SIG-M5 (cell line): ENCODE results near the gene CFHR1.
"Not testable (repeated sequence)": the region's sequence is repeated elsewhere in the genome, so short reads cannot be mapped to it uniquely, and the experiment has no call there.

Experiments
- DNase-seq: peaks from one replicate; lab custom pipeline; 2025; lab: John Stamatoyannopoulos, UW

The CFHR1 gene

DNA sequence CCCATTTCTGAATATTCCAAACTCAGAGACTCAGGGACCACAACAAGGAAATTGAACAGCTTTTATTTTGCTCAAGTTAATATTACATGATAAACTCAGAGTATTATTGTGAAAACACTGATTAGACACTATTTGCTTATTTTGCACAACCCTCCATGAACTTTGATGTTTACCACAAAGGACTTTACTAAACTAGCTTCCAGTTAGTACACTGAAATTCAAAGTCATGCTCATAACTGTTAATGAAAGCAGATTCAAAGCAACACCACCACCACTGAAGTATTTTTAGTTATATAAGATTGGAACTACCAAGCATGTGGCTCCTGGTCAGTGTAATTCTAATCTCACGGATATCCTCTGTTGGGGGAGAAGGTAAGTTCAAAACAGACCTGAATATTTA, at the start of gene CFHR1:
Gene CFHR1 (plus strand): TSS at position 201 of the 400 bp plus-strand sequence. CDS start 114 bp downstream, at position 315.
- DNase-seq: not testable (repeated sequence)

DNA sequence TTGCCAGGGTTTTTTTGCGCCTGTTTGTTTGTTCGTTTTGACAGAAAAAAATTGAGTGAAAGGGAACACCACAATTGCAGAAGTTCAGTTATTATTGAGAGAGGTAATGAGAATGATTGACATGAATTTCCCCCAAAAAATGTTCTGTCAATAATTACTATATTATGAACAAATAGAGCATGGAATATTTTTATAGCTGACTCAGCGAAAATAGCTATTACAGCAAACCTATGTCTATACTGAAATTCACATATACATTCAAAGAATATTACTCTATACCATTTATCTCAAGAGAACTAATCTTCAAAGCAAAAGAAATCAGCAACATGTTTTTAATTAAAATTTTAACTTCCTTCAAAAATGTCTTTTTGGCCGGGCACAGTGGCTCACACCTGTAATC, 49.7 kb upstream of the CFHR1 start:
- not testable (repeated sequence) for DNase-seq

DNA sequence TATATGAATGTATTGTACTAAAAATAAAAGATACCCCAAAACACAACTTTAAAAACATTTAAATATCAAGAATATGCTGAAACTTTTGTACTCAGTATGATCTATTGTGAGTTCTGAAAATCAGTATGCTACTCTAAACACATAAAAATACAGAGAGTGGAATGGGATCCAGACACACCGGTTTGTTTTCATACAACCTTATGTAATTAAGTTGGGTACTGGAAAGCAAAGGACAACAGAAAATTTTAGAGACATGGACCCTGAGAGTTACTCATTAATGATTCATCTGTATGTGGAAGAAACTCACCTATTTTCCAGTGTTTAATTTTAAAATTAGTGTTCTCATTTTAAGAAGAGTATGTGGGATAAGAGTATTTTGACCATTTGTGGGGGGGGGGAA, 45.8 kb upstream of the CFHR1 start:
- no peak for DNase-seq

DNA sequence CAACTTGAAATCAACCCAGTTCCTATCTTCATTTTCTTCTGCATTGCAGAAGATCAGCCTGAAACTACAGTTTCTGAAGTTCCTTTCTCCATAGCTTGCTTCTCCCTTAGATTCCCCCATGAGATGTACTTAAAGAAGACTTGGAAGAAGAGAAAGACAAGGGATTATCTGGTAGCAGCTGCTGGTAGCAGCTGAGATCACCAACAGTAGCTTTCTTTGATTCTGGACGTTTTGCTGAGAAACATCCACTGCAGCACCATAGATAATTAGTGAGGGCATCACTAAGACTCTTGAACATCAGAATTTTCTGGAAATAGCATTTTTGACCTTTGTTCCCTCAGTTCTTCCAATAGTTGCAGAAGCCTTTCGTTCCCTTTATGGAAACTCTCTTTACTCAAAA, 45.4 kb upstream of the CFHR1 start:
- DNase-seq: no peak

DNA sequence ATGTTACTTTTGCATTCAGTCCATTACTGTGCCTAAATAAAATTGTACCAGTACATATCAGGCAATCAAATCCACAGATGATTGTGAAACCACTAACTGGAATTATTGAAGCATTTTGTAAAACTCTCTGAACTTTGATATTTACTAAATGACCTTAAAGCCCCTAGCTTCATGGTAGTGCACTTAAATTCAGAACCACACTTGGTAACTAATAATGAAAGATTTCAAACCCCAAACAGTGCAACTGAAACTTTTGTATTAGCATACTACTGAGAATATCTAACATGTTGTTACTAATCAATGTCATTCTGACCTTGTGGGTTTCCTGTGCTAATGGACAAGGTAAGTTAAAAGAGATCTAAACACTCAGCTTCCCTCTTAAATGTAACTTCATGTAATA, 44.9 kb upstream of the CFHR1 start, which contains the start of gene CFHR3:
Gene CFHR3 (plus strand): TSS at position 238 of the 400 bp plus-strand sequence. CDS start 47 bp downstream, at position 285.
- no peak for DNase-seq

DNA sequence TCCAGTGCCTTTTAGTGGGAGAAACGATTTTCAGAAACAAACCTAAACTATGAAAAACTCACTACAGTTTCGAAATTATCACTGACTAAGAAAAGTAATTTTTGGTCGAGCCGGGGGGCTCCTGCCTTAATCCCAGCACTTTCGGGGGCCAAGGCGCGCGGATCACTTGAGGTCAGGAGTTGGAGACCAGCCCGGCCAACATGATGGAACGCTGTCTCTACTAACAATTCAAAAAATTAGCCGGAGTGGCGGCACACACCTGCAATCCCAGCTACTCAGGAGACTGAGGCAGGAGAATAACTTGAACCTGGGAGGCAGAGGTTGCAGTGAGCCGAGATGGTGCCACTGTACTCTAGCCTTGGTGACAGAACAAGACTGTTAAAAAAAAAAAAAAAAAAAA, 41.9 kb upstream of the CFHR1 start:
- no peak for DNase-seq

DNA sequence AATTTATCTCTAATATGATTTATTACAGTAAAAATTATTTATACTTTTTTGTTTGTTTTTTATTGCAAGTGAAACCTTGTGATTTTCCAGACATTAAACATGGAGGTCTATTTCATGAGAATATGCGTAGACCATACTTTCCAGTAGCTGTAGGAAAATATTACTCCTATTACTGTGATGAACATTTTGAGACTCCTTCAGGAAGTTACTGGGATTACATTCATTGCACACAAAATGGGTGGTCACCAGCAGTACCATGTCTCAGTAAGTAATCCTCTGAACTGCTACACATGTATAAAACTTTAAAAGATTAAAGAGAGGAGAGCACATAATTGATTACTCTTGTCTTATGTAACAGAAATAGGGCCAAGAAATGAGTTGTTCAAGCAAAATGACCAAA, 40.4 kb upstream of the CFHR1 start:
- DNase-seq: no peak

DNA sequence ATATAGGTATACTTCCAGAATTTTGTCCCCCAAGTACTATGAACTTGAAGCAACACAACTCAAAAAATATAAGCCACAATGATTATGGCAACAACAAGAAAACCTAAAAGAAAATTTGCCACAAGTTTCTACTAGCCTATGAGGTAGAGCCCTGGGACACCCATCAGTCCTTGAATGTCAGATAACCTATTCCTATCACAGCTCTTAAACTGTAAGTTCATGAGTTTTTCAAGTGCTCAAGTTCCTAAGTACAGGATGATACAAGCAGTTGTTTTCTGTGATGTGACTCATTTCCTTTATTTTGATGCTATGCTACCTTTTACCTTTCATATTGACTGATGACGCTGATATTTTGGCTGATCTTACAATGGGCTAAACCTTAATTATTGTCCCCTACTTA, 28.3 kb upstream of the CFHR1 start:
- DNase-seq: not testable (repeated sequence)

DNA sequence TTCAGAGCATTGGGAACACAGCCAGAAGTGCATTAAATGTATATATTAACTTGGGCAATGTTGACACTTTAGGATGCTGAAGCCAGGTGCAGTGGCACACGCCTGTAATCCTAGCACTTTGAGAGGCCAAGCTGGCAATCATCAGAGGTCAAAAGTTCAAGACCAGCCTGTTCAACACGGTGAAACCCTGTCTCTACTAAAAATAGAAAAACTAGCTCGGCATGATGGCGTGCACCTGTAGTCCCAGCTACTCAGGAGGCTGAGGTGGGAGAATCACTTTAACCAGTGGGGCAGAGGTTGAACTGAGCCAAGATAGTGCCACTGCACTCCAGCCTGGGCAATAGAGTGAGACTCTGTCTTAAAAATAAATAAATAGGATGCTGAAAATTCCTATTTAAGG, 25.4 kb upstream of the CFHR1 start:
- not testable (repeated sequence) for DNase-seq

DNA sequence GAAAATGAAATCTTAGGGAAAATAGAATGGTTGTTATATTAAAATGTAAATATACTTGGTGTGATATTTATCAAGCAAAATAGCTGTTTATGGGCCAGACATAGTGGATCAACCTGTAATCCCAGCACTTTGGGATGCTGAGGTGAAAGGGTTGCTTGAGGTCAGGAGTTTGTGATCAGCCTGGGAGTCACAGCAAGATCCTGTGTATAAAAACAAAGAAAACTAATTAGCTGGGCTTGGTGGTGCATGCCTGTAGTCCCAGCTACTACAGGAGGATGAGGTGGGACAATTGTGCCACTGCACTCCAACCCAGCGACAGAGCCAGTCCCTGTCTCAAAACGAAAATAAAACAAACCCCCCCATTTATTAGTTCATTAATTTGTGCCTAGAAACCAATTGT, 21.6 kb upstream of the CFHR1 start:
- DNase-seq: no peak

DNA sequence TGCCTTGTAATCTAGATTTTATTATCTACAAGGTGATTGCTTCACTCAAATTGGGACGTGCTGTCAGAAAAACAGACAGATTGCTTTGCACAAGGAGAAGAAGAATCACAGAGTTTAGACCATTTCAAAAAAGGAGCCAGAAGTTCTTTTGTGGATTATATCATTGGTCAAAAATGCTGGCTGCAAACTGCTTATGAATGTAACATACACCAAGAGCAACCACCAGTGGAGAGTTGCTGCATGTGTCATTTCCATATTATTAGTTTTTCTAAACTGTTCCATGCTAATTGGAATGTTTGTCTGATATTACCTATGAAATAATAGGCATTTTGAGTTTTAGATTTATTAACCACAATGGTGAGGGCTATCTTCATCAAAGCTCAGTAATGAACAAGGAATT, 17.6 kb upstream of the CFHR1 start:
- not testable (repeated sequence) for DNase-seq

DNA sequence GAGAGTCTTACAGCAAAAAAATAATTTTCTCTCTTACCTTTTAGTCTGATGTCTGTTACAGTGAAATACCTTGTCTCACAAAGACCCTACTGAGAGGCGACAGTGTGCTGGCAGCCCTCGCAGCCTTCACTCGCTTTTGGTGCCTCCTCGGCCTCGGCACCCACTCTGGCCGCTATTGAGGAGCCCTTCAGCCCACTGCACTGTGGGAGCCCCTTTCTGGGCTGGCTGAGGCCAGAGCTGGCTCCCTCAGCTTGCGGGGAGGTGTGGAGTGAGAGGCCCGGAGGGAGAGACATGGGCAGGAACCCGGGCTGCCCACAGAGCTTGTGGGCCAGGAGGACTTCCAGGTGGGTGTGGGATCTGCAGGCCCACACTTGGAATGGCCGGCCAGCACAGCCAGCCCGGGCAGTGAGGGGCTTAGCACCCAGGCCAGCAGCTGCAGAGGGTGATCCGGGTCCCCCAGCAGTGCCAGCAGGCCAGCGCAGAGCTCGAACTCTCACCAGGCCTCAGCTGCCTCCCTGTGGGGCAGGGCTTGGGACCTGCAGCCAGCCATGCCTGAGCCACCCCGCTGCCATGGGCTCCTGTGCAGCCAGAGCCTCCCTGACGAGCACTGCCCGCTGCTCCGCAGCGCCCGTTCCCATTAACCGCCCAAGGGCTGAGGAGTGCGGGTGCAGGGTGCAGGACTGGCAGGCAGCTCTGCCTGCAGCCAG, 10.8 kb upstream of the CFHR1 start:
- DNase-seq: no peak

DNA sequence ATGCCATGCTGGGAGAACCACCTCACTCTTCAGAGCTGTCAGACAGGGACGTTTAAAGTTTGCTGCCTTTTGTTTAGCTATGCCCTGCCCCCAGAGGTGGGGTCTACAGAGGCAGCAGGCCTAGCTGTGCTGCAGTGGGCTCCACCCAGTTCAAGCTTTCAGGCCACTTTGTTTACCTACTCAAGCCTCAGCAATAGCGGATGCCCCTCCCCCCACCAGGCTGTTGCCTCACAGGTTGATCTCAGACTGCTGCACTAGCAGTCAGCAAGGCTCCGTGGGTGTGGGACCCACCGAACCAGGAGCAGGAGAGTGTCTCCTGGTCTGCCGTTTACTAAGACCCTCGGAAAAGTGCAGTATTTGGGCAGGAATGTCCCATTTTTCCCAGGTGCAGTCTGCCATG, 2.1 kb upstream of the CFHR1 start:
- DNase-seq: not testable (repeated sequence)

DNA sequence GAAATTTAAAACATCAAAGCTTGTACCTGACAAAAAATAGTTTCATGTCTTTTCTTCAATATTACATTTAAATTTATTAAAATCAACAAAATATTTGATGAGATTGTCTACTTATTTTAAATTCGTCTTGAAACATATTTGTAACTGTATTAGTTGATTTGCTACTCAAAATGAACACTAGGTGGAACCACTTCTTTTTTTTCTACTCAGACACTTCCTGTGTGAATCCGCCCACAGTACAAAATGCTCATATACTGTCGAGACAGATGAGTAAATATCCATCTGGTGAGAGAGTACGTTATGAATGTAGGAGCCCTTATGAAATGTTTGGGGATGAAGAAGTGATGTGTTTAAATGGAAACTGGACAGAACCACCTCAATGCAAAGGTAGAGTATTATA, 8.3 kb downstream of the CFHR1 start:
- not testable (repeated sequence) for DNase-seq

DNA sequence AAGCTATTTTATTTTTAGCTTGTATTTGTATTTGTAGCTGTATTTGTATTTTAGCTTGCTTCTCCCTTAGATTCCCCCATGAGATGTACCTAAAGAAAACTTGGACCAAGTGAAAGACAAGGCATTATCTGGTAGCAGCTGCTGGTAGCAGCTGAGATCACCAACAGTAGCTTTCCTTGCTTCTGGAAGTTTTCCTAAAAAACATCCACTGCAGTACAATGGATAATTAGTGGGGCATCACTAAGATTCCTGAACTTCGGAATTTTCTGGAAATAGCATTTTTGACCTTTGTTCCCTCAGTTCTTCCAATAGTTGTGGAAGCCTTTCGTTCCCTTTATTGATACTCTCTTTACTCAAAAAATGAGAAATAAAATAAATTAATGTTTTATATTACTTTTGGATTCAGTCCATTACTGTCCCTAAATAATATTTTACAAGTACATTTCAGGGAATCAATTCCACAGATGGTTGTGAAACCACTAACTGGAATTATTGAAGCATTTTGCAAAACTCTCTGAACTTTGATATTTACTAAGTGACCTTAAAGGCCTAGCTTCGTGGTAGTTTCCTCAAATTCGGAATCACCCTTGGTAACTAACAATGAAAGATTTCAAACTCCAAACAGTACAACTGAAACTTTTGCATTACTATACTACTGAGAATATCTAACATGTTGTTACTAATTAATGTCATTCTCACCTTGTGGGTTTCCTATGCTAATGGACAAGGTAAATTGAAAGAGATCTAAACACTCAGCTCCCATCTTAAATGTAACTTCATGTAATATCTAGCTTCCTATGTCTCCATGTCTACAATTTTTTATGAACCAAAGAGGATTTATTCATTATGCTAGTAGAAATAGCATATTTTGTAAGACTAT, 30.3 kb downstream of the CFHR1 start:
- not testable (repeated sequence) for DNase-seq

DNA sequence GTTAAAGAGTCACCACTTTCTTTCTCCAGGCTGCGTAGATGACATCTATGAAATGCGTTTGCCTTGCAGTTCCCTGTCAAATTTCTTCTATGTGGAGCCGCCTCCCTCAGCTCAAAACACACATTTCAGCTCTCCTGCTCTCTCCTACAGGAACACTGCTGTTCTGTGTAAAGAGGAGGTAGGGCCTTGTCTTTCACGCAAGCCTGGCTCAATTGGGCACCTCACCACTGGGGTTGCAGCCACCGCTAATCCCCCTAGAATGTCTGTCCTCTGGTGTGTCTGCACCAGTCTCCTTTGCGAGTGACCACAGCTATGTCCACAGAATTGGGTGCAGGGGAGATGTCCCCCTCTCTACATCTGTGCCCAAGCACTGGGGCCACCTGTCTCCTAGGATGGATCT, 36.5 kb downstream of the CFHR1 start:
- DNase-seq: no peak

DNA sequence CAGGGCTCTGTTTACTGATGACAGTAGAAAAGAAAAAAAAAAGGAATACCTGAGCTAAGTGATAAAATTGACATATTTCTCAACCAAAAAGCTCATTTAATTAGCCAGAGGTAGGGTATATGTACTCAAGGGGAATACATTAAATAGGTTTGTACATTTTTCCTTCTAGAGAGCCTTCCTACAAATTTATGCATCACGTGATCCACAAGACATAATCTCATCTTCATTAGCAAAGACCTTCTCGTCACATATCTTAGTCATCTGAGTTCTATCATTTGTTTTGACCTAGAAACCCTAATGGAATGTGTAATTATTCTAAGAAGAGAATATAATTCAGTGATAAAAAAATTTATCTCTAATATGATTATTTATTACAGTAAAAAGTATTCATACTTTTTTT, 37.7 kb downstream of the CFHR1 start:
- no peak for DNase-seq

DNA sequence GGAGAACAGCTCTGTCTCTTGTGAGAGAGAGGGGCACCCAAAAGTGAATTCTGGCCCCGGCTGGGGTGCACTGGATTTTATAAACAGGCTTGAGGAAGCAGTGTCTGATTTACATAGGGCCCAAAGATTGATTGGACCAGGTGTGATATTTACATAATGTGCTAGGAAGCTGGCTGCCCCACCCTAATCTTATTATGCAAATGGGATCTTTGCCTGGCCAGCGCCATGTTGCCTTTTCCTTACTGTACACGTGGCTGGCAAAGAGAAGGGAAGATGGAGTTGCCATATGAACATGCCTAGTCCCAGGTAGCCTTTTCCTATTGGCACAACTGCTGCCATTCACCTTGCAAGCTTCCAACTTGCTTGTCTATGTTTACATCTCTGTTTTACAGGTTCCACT, 39.3 kb downstream of the CFHR1 start:
- DNase-seq: no peak

DNA sequence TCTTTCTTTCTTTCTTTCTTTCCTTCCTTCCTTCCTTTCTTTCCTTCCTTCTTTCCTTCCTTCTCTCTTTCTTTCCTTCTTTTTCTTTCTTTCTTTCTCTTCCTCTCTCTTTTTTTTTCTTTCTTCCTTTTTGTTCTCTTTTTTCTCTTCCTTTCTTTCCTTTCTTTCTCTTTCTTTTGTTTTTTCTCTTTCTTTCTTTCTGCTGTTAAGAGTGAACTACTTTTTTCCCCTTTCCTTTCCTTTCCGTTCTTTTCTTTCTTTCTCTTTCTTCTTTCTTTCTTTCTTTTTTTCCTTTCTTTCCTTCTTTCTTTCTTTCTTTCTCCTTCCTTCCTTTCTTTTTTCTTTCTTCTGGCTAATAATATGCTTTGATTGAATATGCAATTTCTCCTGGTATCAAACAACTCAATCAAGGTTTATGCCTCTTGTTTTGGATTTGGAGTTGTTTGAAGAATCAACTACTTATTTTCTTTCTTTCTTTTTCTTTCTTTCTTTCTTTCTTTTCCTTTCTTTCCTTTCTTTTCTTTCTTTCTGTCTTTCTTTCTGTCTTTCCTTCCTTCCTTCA, 40.9 kb downstream of the CFHR1 start:
- no peak for DNase-seq

DNA sequence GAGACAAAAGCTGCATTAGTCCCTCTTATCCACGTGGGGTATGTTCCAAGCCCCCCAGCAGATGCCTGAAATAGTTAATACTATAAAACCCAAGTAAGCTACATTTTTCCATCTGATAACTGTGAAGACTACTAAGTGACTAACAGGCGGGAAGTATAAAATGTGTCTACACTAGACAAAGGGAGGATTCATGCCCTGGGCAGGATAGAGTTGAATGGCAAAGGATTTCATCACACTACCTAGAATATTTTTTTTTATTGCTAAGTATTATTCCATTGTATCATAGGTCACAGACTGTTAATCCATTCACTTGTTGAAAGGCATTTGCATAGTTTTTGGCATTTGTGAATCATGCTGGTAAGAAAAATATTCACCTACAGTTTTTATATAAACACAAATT, 41.9 kb downstream of the CFHR1 start:
- DNase-seq: no peak

DNA sequence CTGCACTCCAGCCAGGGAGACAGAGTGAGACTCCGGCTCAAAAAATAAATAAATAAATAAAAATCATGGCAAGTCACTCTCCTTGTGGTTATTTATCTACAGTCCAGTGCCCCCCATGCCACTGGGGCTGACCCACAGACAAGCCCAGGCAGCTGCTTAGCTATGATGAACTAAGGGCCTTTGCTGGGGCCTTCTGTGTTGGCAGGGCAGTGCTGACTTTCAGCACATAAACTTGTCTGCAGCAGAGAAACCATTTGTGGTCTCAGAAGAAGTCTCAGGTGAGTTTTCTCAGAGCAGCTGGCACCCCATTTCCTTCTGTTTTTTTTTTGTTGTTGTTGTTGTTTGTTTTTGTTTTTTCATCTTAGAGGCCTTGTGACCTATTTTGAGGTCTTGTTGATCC, 47.4 kb downstream of the CFHR1 start:
- no peak for DNase-seq

DNA sequence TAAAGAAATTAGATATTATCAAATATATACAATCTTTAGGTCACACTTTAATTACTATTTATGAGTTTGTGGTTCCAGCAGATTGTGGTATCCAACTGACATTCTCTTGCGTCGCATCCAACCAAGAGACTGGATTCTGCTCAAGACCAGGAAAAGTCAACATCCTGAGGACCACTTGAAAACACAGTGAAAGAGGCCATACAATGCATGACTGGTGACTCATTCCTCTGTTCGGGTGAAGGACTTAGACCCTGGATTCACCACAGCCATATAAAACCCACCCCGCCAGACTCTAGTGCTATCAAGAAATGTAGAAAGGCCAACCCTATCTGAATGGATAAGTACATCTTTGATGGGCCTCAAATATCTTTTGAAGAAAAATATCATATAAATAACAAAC, 53.9 kb downstream of the CFHR1 start:
- DNase-seq: no peak

DNA sequence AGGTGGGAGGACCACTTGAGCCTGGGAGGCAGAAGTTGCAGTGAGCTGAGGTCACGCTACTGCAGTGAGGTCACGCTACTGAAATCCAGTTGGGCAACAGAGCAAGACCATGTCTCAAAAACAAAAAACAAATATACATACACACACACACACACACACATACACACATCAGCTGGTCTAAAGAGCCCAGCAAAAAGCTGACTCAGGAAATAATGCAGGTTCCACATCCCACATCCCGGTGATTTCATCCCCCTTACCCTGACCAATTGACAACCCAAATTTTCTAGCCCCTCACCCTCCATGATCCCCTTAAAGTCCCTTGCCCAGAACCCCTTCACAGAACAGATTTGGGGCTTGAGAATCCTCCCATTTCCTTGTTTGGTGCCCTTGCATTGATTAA, 56.4 kb downstream of the CFHR1 start:
- no peak for DNase-seq
